ENCODE data around the gene PSMD9.

GRCh38 chr12:121953695-121954094 lies 65.1 kb downstream of the PSMD9 start:
- TF ChIP-seq CTCF (IDR thresholded peaks at IDR 0.05) (no peak), POLR2A (IDR thresholded peaks at IDR 0.05) (no peak)

All from gastroesophageal sphincter (tissue), 3 donors.